IMR-90 (cell line): ENCODE measurements around the gene FGFRL1.

Experiments used
- MAZ ChIP-seq: IDR thresholded peaks from 2 replicates; pipeline ENCODE4 v1.6.1; 2012; ENCODE audit warnings: low read depth, mild to moderate bottlenecking, low read length, improper control_type of control experiment, moderate library complexity, borderline replicate concordance
- POLR2A ChIP-seq: IDR thresholded peaks from 2 replicates; pipeline ENCODE4 v1.6.1; 2012; ENCODE audit warnings: mild to moderate bottlenecking, low read depth, low read length
- TF ChIP-seq, protein P1 (sequence below): conservative IDR thresholded peaks from 2 replicates; pipeline ENCODE4 v1.5.1; 2012; ENCODE audit warnings: mild to moderate bottlenecking, low read depth, low read length, improper control_type of control experiment
- TF ChIP-seq, protein P2 (sequence below): fragments of 150-350 bp; IDR thresholded peaks from 2 replicates; pipeline ENCODE4 v1.6.1; 2016; ENCODE audit warnings: low read depth, mild to moderate bottlenecking, low read length, moderate library complexity, borderline replicate concordance

- TF ChIP-seq, protein P1, sequence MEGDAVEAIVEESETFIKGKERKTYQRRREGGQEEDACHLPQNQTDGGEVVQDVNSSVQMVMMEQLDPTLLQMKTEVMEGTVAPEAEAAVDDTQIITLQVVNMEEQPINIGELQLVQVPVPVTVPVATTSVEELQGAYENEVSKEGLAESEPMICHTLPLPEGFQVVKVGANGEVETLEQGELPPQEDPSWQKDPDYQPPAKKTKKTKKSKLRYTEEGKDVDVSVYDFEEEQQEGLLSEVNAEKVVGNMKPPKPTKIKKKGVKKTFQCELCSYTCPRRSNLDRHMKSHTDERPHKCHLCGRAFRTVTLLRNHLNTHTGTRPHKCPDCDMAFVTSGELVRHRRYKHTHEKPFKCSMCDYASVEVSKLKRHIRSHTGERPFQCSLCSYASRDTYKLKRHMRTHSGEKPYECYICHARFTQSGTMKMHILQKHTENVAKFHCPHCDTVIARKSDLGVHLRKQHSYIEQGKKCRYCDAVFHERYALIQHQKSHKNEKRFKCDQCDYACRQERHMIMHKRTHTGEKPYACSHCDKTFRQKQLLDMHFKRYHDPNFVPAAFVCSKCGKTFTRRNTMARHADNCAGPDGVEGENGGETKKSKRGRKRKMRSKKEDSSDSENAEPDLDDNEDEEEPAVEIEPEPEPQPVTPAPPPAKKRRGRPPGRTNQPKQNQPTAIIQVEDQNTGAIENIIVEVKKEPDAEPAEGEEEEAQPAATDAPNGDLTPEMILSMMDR = 0 out of 2 replicates have a peak, but pooled peaks have one; percentile 3
- no peak for TF ChIP-seq POLR2A
- no peak for TF ChIP-seq MAZ
- TF ChIP-seq, protein P2, sequence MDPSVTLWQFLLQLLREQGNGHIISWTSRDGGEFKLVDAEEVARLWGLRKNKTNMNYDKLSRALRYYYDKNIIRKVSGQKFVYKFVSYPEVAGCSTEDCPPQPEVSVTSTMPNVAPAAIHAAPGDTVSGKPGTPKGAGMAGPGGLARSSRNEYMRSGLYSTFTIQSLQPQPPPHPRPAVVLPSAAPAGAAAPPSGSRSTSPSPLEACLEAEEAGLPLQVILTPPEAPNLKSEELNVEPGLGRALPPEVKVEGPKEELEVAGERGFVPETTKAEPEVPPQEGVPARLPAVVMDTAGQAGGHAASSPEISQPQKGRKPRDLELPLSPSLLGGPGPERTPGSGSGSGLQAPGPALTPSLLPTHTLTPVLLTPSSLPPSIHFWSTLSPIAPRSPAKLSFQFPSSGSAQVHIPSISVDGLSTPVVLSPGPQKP = no peak
These were observed 20.8 kb downstream of the FGFRL1 start for GRCh38 chr4:1031956-1032795.
